Activated CD4-positive, alpha-beta T cell treated with anti-CD3 and anti-CD28 coated beads for 36 hours (primary cell): ENCODE results near the gene KCNG2. TPM values are rescaled to one million over a fixed set of nuclear protein-coding genes. Genes with fewer than 3 reads are reported as not detected.

Experiments
- ATAC-seq: fragments of 200-7000 bp; cut with Tn5 transposase; one replicate; pipeline ENCODE4 v1.10.0; 2021; ENCODE audit warnings: mild to moderate bottlenecking, moderate library complexity
- CTCF ChIA-PET: fragments of 350-600 bp; sonication (Branson Sonifier 250); formaldehyde crosslinking; loops from one replicate; lab custom pipeline; 2021; ENCODE audit warnings: antibody characterized with exemption; lab: Charles Lee
- POLR2A ChIA-PET: fragments of 350-600 bp; sonication (Branson Sonifier 250); formaldehyde crosslinking; loops from one replicate; lab custom pipeline; 2021; ENCODE audit warnings: antibody characterized with exemption, inconsistent platforms; lab: Charles Lee
- DNase-seq: peaks from one replicate; pipeline ENCODE4 v3.0.0-alpha.2; 2020
- H3K27ac Mint-ChIP-seq: one replicate; pipeline ENCODE4 v1.8.0; 2021; ENCODE audit warnings: mixed read lengths
- H3K27me3 Mint-ChIP-seq: one replicate; pipeline ENCODE4 v1.8.0; 2021; ENCODE audit warnings: mixed read lengths
- H3K36me3 Mint-ChIP-seq: one replicate; pipeline ENCODE4 v1.8.0; 2021; ENCODE audit warnings: low read depth, mixed read lengths
- H3K4me1 Mint-ChIP-seq: one replicate; pipeline ENCODE4 v1.8.0; 2021; ENCODE audit warnings: mixed read lengths
- H3K4me3 Mint-ChIP-seq: one replicate; pipeline ENCODE4 v1.8.0; 2021; ENCODE audit warnings: mild to moderate bottlenecking, moderate library complexity, mixed read lengths
- H3K9me3 Mint-ChIP-seq: one replicate; pipeline ENCODE4 v1.8.0; 2021; ENCODE audit warnings: low read depth, mixed read lengths
- intact Hi-C, 2 experiments: fragments of 100-400 bp; cut with DNase I in 1 of 2; cut with micrococcal nuclease in 1 of 2; formaldehyde crosslinking; loops; one replicate each; pipeline versions ENCODE4 v1.14.2 to v1.15.1; 2022 to 2024; cut with DNase I, micrococcal nuclease
- total RNA-seq, 2 experiments: library from RNA; stranded (reverse); gene quantifications; one replicate each; pipeline ENCODE4 v1.2.3, GENCODE V29; 2021

The KCNG2 gene
- total RNA-seq, 2 experiments from 2014 or later: not detected

- peaks cover 12% of the 10 kb centered on the region for H3K4me1 Mint-ChIP-seq
- peaks cover 22% of the 10 kb centered on the region for H3K36me3 Mint-ChIP-seq
- no peaks in the 10 kb centered on the region for H3K27me3 Mint-ChIP-seq
- no peaks in the 10 kb centered on the region for H3K9me3 Mint-ChIP-seq
- CTCF ChIA-PET: interaction anchor here (0.7 to 1.6 kb wide), 3 partner anchors 36 to 244 kb away, joined by 3 to 5 read pairs (median 3); no protein-coding TSS in a partner anchor
- peak overlapping the region; percentile 61 for H3K27ac Mint-ChIP-seq
- DNase-seq (no peak), ATAC-seq (no peak)
- intact Hi-C loops: no loop called here
- no peak overlapping the region for H3K4me3 Mint-ChIP-seq
- POLR2A ChIA-PET: no interaction called here
These were observed 107.7 kb downstream of the KCNG2 start for GRCh38 chr18:79905389-79905911.

GRCh38 chr18:79905993-79906392 lies 108.3 kb downstream of the KCNG2 start:
- peaks cover 22% of the 10 kb centered on the region for H3K36me3 Mint-ChIP-seq
- intact Hi-C loops: no loop called here
- POLR2A ChIA-PET: no interaction called here
- DNase-seq (no peak), ATAC-seq (no peak)
- CTCF ChIA-PET: interaction anchor here (1.3 kb wide), 1 partner anchor 112 kb away, joined by 3 read pairs; no protein-coding TSS in a partner anchor
- no peaks in the 10 kb centered on the region for H3K9me3 Mint-ChIP-seq
- peak overlapping the region; percentile 61 for H3K27ac Mint-ChIP-seq
- no peaks in the 10 kb centered on the region for H3K27me3 Mint-ChIP-seq
- H3K4me3 Mint-ChIP-seq: no peak overlapping the region
- peaks cover 12% of the 10 kb centered on the region for H3K4me1 Mint-ChIP-seq

- POLR2A ChIA-PET: no interaction called here
- ATAC-seq (no peak), DNase-seq (no peak)
- H3K27ac Mint-ChIP-seq: no peak overlapping the region
- CTCF ChIA-PET: no interaction called here
- H3K4me1 Mint-ChIP-seq: peaks cover 12% of the 10 kb centered on the region
- H3K36me3 Mint-ChIP-seq: peaks cover 22% of the 10 kb centered on the region
- intact Hi-C loops: no loop called here
- no peaks in the 10 kb centered on the region for H3K9me3 Mint-ChIP-seq
- H3K27me3 Mint-ChIP-seq: no peaks in the 10 kb centered on the region
- H3K4me3 Mint-ChIP-seq: no peak overlapping the region
These were observed 109.0 kb downstream of the KCNG2 start for GRCh38 chr18:79906706-79907105.

GRCh38 chr18:79910563-79911343 lies 113.0 kb downstream of the KCNG2 start:
- DNase-seq: no peak
- no peaks in the 10 kb centered on the region for H3K27me3 Mint-ChIP-seq
- peaks cover 33% of the 10 kb centered on the region for H3K4me1 Mint-ChIP-seq
- H3K4me3 Mint-ChIP-seq: no peak overlapping the region
- peak overlapping the region; percentile 37 for H3K27ac Mint-ChIP-seq
- ChIA-PET POLR2A (no interaction called here), CTCF (no interaction called here)
- no peaks in the 10 kb centered on the region for H3K9me3 Mint-ChIP-seq
- peaks cover 33% of the 10 kb centered on the region for H3K36me3 Mint-ChIP-seq
- intact Hi-C loops: no loop called here
- ATAC-seq: no peak

GRCh38 chr18:79911344-79912270 lies 113.9 kb downstream of the KCNG2 start:
- H3K9me3 Mint-ChIP-seq: no peaks in the 10 kb centered on the region
- no peak overlapping the region for H3K4me3 Mint-ChIP-seq
- ATAC-seq (no peak), DNase-seq (no peak)
- peaks cover 37% of the 10 kb centered on the region for H3K36me3 Mint-ChIP-seq
- CTCF ChIA-PET: no interaction called here
- POLR2A ChIA-PET: no interaction called here
- peaks cover 29% of the 10 kb centered on the region for H3K4me1 Mint-ChIP-seq
- no peaks in the 10 kb centered on the region for H3K27me3 Mint-ChIP-seq
- H3K27ac Mint-ChIP-seq: no peak overlapping the region
- intact Hi-C loops: no loop called here

GRCh38 chr18:79912409-79912991 lies 114.8 kb downstream of the KCNG2 start:
- Mint-ChIP-seq H3K27ac (peak overlapping the region; percentile 62), H3K4me3 (no peak overlapping the region)

GRCh38 chr18:79912994-79913831 lies 115.5 kb downstream of the KCNG2 start:
- no peaks in the 10 kb centered on the region for H3K9me3 Mint-ChIP-seq
- H3K27me3 Mint-ChIP-seq: no peaks in the 10 kb centered on the region
- peak overlapping the region; percentile 62 for H3K27ac Mint-ChIP-seq
- intact Hi-C loops: no loop called here
- no peak for DNase-seq
- POLR2A ChIA-PET: no interaction called here
- H3K4me3 Mint-ChIP-seq: no peak overlapping the region
- peaks cover 41% of the 10 kb centered on the region for H3K36me3 Mint-ChIP-seq
- CTCF ChIA-PET: no interaction called here
- ATAC-seq: no peak
- peaks cover 28% of the 10 kb centered on the region for H3K4me1 Mint-ChIP-seq

More at GRCh38 chr18:79912409-79912991, 114.8 kb downstream of the KCNG2 start:
- peak; percentile 94 for ATAC-seq
- intact Hi-C loops: no loop called here
- H3K4me1 Mint-ChIP-seq: peaks cover 28% of the 10 kb centered on the region
- H3K27me3 Mint-ChIP-seq: no peaks in the 10 kb centered on the region
- POLR2A ChIA-PET: no interaction called here
- CTCF ChIA-PET: no interaction called here
- H3K36me3 Mint-ChIP-seq: peaks cover 42% of the 10 kb centered on the region
- DNase-seq: peak; percentile 75
- H3K9me3 Mint-ChIP-seq: no peaks in the 10 kb centered on the region

- ChIA-PET CTCF (no interaction called here), POLR2A (no interaction called here)
- H3K27me3 Mint-ChIP-seq: no peaks in the 10 kb centered on the region
- ATAC-seq: no peak
- peaks cover 34% of the 10 kb centered on the region for H3K36me3 Mint-ChIP-seq
- H3K4me3 Mint-ChIP-seq: no peak overlapping the region
- no peaks in the 10 kb centered on the region for H3K9me3 Mint-ChIP-seq
- peaks cover 28% of the 10 kb centered on the region for H3K4me1 Mint-ChIP-seq
- DNase-seq: no peak
- intact Hi-C loops: no loop called here
- H3K27ac Mint-ChIP-seq: peak overlapping the region; percentile 62
These were observed 116.9 kb downstream of the KCNG2 start for GRCh38 chr18:79914614-79915160.

GRCh38 chr18:79915161-79916127 lies 117.7 kb downstream of the KCNG2 start:
- DNase-seq (no peak), ATAC-seq (no peak)
- Mint-ChIP-seq H3K27ac (no peak overlapping the region), H3K36me3 (peaks cover 32% of the 10 kb centered on the region), H3K9me3 (no peaks in the 10 kb centered on the region), H3K27me3 (no peaks in the 10 kb centered on the region), H3K4me1 (peaks cover 26% of the 10 kb centered on the region), H3K4me3 (no peak overlapping the region)
- intact Hi-C loops: no loop called here
- POLR2A ChIA-PET: no interaction called here
- CTCF ChIA-PET: no interaction called here

GRCh38 chr18:79916128-79916494 lies 118.4 kb downstream of the KCNG2 start:
- CTCF ChIA-PET: no interaction called here
- DNase-seq: no peak
- Mint-ChIP-seq H3K4me3 (no peak overlapping the region), H3K4me1 (peaks cover 26% of the 10 kb centered on the region), H3K27ac (no peak overlapping the region), H3K9me3 (no peaks in the 10 kb centered on the region), H3K27me3 (no peaks in the 10 kb centered on the region), H3K36me3 (peaks cover 32% of the 10 kb centered on the region)
- intact Hi-C loops: no loop called here
- POLR2A ChIA-PET: no interaction called here
- no peak for ATAC-seq
